Measurements from ENCODE around the gene EVA1A.

The EVA1A gene

DNA sequence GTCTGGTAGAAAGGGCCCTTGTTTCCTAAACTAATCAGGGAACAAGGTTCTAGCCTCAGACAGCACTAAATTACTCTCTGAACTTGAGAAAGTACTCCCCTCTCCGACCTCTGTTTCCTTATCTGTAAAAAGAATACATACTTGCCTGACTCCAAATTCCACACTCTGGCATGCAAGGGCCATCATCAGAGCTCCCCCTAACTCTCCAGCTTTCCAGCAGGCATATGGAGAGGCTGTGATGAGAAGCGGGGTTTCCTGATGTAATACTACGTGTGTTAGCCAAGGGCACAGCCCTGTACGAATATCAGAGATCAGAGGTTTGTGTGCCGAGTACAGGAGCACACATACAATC, 1.8 kb upstream of the EVA1A start:
- no peak for DNase-seq

DNA sequence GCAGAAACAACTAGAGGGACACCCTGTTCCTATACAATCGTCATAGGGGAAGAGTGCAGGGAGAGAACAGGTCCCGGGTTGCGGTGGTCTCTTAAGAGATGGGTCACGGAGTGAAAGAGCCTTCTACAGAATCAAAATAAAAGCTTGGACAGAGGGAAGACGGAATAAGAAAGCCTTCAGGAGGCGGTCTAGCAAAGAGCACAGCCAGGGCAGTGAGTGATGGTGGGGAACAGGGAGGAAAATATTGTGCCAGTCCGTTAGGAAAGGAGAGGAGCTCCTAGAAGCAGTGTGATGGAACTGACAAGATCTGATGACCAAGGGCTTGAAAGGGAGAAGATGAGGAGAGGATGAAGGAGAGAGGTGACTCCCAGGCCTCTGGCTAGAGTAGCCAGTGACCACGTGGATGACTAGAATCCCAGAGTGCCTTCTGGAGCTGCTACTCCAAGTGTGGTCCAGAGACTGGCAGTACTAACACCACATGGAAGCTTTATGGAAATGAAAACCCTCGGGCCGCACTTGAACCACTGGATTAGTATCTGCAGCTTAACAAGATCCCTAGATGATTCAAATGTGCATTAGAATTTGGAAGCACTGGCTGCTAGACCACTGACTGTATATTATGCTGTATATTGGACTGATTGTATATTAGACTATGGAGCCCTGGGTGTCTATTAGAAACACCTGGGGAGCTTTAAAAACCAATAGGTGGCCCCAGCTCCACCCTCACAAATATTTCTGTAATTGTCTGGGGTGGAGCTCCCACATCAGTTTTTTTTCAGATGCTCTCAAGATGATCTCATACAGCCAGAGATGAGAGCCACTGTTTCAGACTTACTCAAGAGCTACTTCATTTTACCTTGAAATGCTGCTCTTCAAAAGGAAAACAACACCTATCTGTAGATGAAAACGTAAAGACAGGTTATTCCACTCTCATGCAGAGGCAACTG, 1.1 kb upstream of the EVA1A start:
- peak; percentile 45 for DNase-seq

- peak; percentile 31 for DNase-seq
These were observed 544 bp downstream of the EVA1A start for GRCh38 chr2:75560022-75560767.

- DNase-seq, result no peak
These were observed 1.1 kb downstream of the EVA1A start for GRCh38 chr2:75559680-75560021.

- DNase-seq, result peak; percentile 83
These were observed 1.7 kb downstream of the EVA1A start for GRCh38 chr2:75558786-75559679.

DNA sequence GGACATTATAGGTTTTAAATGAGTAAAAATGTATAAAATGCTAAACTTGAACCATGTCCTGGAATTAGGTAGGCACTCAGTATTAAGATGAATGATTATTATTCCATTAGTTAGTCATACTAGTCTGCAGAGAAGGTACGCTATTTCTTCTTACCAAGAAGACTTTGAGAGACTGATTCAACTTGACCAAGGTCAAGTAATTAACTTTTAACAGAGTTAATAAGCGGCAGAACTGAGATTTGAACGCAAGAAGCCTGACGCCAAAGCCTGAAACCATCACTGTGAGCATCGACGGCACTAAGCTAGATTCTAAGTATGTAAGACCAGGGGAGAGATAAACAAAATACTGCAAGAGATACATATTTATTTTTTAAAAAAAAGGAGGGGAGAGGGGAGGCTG, 2.6 kb downstream of the EVA1A start:
- no peak for DNase-seq

GRCh38 chr2:75557474-75558133, 3.1 kb downstream of the EVA1A start:
- DNase-seq, result no peak

GRCh38 chr2:75556679-75557366, 3.9 kb downstream of the EVA1A start:
- no peak for DNase-seq

GRCh38 chr2:75555701-75556100, 5.0 kb downstream of the EVA1A start:
- DNase-seq, result no peak

DNA sequence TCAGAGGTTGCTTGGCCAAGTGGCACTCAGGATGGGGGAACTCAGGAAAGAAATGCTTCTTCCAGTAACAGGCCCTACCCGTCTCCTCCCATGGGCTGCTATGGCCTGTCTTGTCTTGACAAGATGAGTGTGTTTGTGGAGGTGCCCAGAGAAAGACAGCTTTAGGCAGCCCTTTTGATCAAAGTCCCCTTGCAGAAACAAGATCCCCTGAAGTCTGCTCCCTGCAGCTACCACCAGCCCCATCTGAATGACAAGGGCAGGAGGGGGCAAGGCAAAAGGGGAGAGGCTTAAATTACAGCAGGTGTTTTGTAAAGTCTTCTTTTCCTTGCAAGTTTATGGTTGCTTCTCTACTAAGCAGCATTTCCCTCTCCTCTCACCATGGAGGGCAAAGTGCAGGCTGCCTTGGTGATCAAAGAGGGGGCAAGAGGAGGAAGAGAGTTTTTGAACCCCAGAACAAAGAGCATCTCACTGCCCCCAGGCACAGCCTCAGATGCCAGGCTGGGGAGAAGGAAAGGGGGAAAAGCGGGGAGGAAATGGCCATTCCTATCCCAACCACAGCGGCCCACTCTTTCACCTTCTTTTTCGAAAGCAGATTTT, 6.7 kb downstream of the EVA1A start:
- DNase-seq, result no peak

DNA sequence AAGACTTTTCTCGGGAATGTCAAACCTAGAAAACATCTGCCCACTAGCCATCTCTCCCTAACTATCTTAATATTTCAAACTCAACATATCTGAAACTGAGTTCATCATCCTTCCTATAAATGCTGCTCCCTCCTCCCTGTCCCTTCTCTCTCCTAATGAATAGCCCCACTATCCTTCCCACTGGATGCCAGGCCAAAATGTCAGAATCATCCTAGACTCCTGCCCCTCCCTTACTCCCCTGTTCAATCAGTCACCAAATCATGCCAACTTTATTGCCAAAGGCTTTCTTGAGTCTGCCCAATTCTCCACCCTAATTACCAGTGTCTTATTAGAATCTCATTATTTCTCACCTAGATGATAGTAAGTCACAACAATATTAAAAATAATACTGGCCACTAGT, 8.5 kb downstream of the EVA1A start:
- DNase-seq, result no peak

DNA sequence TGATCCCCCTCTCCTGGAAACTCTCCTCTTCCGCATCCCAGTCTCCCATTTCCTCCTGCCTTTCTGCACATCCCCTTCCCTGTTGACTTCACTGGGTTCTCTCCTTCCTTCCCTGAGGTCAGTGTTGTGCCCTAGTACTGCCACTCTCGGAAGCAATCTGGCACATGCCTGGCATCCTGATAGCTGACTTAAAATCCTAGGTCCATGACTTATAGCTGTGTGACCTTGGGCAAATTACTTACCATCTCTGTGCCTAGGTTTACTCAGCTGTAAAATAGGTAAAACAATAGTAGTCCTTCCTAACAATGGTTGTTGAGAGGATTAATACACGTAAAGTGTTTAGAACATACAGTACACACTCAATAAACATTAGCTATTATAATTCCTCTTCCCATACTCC, 9.3 kb downstream of the EVA1A start:
- DNase-seq, result no peak

- DNase-seq, result no peak
These were observed 11.1 kb downstream of the EVA1A start for GRCh38 chr2:75549401-75550253.

DNA sequence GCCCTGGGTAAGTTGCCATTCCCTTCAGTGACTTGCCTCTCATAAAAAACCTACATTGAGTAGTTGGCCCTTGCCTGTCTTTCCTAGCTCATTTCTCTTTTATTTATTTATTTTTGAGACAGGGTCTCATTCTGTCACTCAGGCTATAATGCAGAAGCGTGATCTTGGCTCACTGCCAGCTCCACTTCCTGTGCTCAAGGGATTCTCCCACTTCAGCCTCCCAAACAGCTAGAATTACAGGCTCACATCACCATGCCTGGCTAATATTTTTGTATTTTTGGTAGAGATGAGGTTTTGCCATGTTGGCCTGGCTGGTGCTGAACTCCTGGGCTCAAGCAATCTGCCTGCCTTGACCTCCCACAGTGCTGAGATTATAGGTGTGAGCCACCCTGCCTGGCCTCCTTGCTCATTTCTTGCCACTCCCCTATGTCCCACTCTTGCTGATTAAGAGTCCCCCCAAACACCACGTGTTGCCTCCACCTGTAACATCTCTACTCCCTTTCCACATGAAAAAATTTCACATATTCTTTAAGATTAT, 12.6 kb downstream of the EVA1A start:
- peak; percentile 25 for DNase-seq

GRCh38 chr2:75547345-75548035, 13.2 kb downstream of the EVA1A start:
- DNase-seq, result peak; percentile 46

DNA sequence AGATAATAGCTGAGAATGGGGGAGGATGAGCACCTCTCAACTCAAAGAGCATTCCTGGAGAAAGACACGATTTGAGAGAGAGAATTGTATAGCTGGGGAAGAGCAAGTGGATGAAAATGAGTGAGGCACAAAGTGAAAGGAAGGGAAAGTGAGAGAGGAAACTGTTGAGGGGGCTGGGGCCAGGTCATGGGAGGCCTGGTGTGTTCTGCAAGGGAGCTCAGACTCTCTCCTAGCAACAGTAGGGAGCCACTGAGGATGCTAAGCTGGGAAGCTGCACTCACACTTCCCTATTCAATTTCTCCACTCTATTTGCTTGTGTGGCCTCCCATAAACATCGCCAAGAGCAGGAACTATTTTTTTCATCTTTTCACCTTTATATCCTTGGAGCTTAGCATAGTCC, 14.8 kb downstream of the EVA1A start:
- no peak for DNase-seq

DNA sequence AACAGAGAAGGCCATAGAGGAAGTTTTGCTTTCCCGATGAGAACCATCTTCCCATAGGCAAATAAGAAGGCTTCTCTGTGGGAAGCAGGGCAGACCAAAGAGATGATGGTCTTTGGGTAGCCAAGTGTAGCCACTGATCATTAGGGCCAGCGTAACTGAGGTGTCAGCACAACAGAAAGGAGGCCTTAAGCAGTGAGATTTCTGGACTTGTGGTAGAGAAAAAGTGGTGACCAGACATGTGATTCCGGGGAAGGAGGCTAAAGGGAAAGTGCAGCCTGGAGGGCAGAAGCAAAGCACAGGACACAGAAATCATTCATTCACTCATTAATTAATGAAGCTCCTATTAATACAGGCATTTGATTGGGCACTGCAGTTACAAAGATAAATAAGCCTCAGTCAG, 15.4 kb downstream of the EVA1A start:
- no peak for DNase-seq

DNA sequence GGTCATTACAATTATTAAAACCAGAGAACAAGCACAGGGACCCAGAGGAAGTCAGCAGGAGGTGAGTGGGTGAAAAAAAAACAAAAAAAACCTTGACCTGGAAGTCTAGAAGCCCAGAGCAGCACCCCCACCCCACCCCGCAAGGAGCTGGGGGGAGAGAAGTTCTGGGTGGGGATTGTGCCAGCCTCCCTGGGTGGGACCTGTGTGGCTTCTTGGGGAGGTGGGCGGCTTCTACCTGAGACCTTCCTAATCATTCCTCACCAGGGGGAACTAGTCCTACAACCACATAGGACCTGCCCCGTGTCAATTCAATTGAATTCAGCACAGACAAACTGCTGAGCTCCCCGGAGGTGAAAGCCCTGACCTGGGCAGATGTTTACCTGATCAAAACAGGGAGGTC, 17.3 kb downstream of the EVA1A start:
- DNase-seq, result no peak

GRCh38 chr2:75541430-75541829, 19.3 kb downstream of the EVA1A start:
- no peak for DNase-seq

- peak; percentile 57 for DNase-seq
These were observed 19.7 kb downstream of the EVA1A start for GRCh38 chr2:75540994-75541393.
